HCT116 (cell line): Measurements from ENCODE around the gene TSPAN3. TPM values are rescaled to one million over a fixed set of nuclear protein-coding genes. Genes with fewer than 3 reads are reported as not detected.

Experiments
- ATAC-seq: fragments of 200-7000 bp; cut with Tn5 transposase; 2 replicates; pipeline ENCODE4 v1.9.1; 2020; ENCODE audit warnings: mild to moderate bottlenecking, moderate library complexity
- BruUV-seq: library from RNA; stranded (reverse); fragments of 400-500 nt; replicated peaks from 2 replicates; lab custom pipeline; 2021; lab: Mats Ljungman, UMichigan
- CTCF ChIA-PET: fragments of 300-600 bp; sonication (Branson Sonifier 250); formaldehyde crosslinking; loops from one replicate; lab custom pipeline; 2021; ENCODE audit warnings: antibody characterized with exemption; lab: Charles Lee
- POLR2A ChIA-PET: fragments of 300-600, 350-600 bp; sonication (Branson Sonifier 250); formaldehyde crosslinking; loops from one replicate; lab custom pipeline; 2021; ENCODE audit warnings: antibody characterized with exemption; lab: Charles Lee
- RAD21 ChIA-PET, 2 experiments: fragments of 300-600 bp; sonication (Branson Sonifier 250); formaldehyde crosslinking; loops; one replicate each; lab custom pipeline; 2023; ENCODE audit warnings: low total read pairs in 2 of 2; ENCODE audit not compliant: uncharacterized antibody in 2 of 2, unreplicated experiment in 2 of 2, low non-redundant PET in 1 of 2; lab: Charles Lee
- DNase-seq: peaks from one replicate; pipeline ENCODE4 v3.0.0-alpha.2; 2010; ENCODE audit warnings: low read depth, low spot score
- H2AFZ ChIP-seq: fragments of 200-600 bp; shearing (Covaris generic), sonication (generic); 2 replicates; pipeline ENCODE4 v1.6.1; 2017; ENCODE audit warnings: low read depth, mixed run types, mixed read lengths, antibody characterized with exemption, low read length; ENCODE audit not compliant: poor library complexity, severe bottlenecking
- H3K27ac ChIP-seq: 2 replicates; pipeline ENCODE4 v1.5.1; 2012; ENCODE audit warnings: low read depth, low read length
- H3K27me3 ChIP-seq: fragments of 200-600 bp; sonication (generic); 2 replicates; pipeline ENCODE4 v1.6.1; 2016; ENCODE audit warnings: mixed run types, low read length, mixed read lengths; ENCODE audit not compliant: insufficient read depth
- H3K36me3 ChIP-seq, 2 experiments: fragments of 200-500 bp in 1 of 2; fragments of 200-600 bp in 1 of 2; sonication (Bioruptor generic) in 1 of 2; sonication (generic) in 1 of 2; 2 replicates each; pipeline versions ENCODE4 v1.5.1 to v1.6.1; 2014 to 2016; ENCODE audit warnings: low read length in 2 of 2, inconsistent platforms in 1 of 2, mixed read lengths in 1 of 2, mixed run types in 1 of 2; ENCODE audit not compliant: insufficient read depth in 2 of 2, control insufficient read depth in 1 of 2
- H3K4me1 ChIP-seq, 2 experiments: fragments of 200-600 bp in 1 of 2; sonication (generic) in 1 of 2; 2 replicates each; pipeline versions ENCODE4 v1.5.1 to v1.6.1; 2012 to 2017; ENCODE audit warnings: low read length in 2 of 2, inconsistent platforms in 1 of 2, mild to moderate bottlenecking in 1 of 2, mixed read lengths in 1 of 2, mixed run types in 1 of 2, moderate library complexity in 1 of 2; ENCODE audit not compliant: insufficient read depth in 2 of 2, control insufficient read depth in 1 of 2
- H3K4me2 ChIP-seq: fragments of 200-600 bp; sonication (generic); 2 replicates; pipeline ENCODE4 v1.6.1; 2017; ENCODE audit warnings: mixed run types, low read length, mixed read lengths
- H3K4me3 ChIP-seq, 2 experiments: fragments of 200-600 bp in 1 of 2; sonication (generic) in 1 of 2; replicated peaks in 1 of 2; 2 replicates each; pipeline ENCODE4 v1.5.1; 2011 to 2016; ENCODE audit warnings: low read length in 2 of 2, control low read depth in 1 of 2, low read depth in 1 of 2, mild to moderate bottlenecking in 1 of 2, mixed read lengths in 1 of 2, mixed run types in 1 of 2
- H3K79me2 ChIP-seq: fragments of 200-600 bp; sonication (generic); 2 replicates; pipeline ENCODE4 v1.6.1; 2017; ENCODE audit warnings: mild to moderate bottlenecking, mixed run types, low read length, moderate library complexity, mixed read lengths; ENCODE audit not compliant: insufficient read depth
- H3K9ac ChIP-seq: fragments of 200-600 bp; sonication (generic); 2 replicates; pipeline ENCODE4 v1.6.1; 2016; ENCODE audit warnings: low read length, mixed read lengths
- H3K9me2 ChIP-seq: fragments of 200-600 bp; sonication (generic), shearing (Covaris generic); 2 replicates; pipeline ENCODE4 v1.6.1; 2017; ENCODE audit warnings: mixed run types, mild to moderate bottlenecking, moderate library complexity; ENCODE audit not compliant: insufficient read depth
- H3K9me3 ChIP-seq, 2 experiments: fragments of 200-500 bp in 1 of 2; fragments of 200-600 bp in 1 of 2; sonication (Bioruptor generic) in 1 of 2; sonication (generic) in 1 of 2; 2 replicates each; pipeline ENCODE4 v1.6.1; 2014 to 2017; ENCODE audit warnings: low read length in 2 of 2, mixed read lengths in 2 of 2, inconsistent platforms in 1 of 2, low read depth in 1 of 2, mild to moderate bottlenecking in 1 of 2, mixed run types in 1 of 2, moderate library complexity in 1 of 2; ENCODE audit not compliant: control insufficient read depth in 1 of 2, insufficient read depth in 1 of 2
- H4K20me1 ChIP-seq: fragments of 200-600 bp; sonication (generic), shearing (Covaris generic); 2 replicates; pipeline ENCODE4 v1.6.1; 2017; ENCODE audit warnings: mixed run types, mild to moderate bottlenecking, moderate library complexity; ENCODE audit not compliant: insufficient read depth
- ATF3 ChIP-seq: IDR thresholded peaks from 2 replicates; pipeline ENCODE4 v1.6.1; 2012
- CBX3 ChIP-seq: IDR thresholded peaks from 2 replicates; pipeline ENCODE4 v1.6.1; 2012; ENCODE audit warnings: low read depth
- CEBPB ChIP-seq: IDR thresholded peaks from 2 replicates; pipeline ENCODE4 v1.6.1; 2012; ENCODE audit warnings: low read depth
- CTCF ChIP-seq, 3 experiments: fragments of 200-600 bp in 1 of 3; sonication (generic) in 1 of 3; IDR thresholded peaks in 2 of 3; conservative IDR thresholded peaks in 1 of 3; 2 replicates each; pipeline ENCODE4 v1.5.1; 2012 to 2017; ENCODE audit warnings: low read depth in 2 of 3, low read length in 2 of 3, antibody characterized with exemption in 1 of 3, borderline replicate concordance in 1 of 3, control low read depth in 1 of 3, mild to moderate bottlenecking in 1 of 3, mixed read lengths in 1 of 3, mixed run types in 1 of 3, moderate library complexity in 1 of 3; ENCODE audit not compliant: insufficient read depth in 1 of 3
- EZH2 ChIP-seq: fragments of 200-600 bp; sonication (generic); IDR thresholded peaks from 2 replicates; pipeline ENCODE4 v1.6.1; 2017; ENCODE audit warnings: antibody characterized with exemption, mixed run types
- EZH2phosphoT487 ChIP-seq: fragments of 200-600 bp; IDR thresholded peaks from 2 replicates; pipeline ENCODE4 v1.6.1; 2018; ENCODE audit warnings: antibody characterized with exemption, borderline replicate concordance
- JUND ChIP-seq: IDR thresholded peaks from 2 replicates; pipeline ENCODE4 v1.6.1; 2012
- POLR2A ChIP-seq: IDR thresholded peaks from 2 replicates; pipeline ENCODE4 v1.7.0; 2011; ENCODE audit warnings: borderline replicate concordance; ENCODE audit not compliant: insufficient read depth, insufficient read length; ENCODE audit errors: extremely low read depth
- POLR2AphosphoS5 ChIP-seq: IDR thresholded peaks from 2 replicates; pipeline ENCODE4 v1.6.1; 2011; ENCODE audit warnings: mild to moderate bottlenecking, low read depth, low read length, moderate library complexity
- RAD21 ChIP-seq: IDR thresholded peaks from 2 replicates; pipeline ENCODE4 v1.6.1; 2012; ENCODE audit warnings: low read depth, mild to moderate bottlenecking
- REST ChIP-seq: IDR thresholded peaks from 2 replicates; pipeline ENCODE4 v1.6.1; 2012; ENCODE audit warnings: low read depth
- SIN3A ChIP-seq: IDR thresholded peaks from 2 replicates; pipeline ENCODE4 v1.6.1; 2012; ENCODE audit warnings: low read depth
- SRF ChIP-seq: IDR thresholded peaks from 2 replicates; pipeline ENCODE4 v1.6.1; 2012; ENCODE audit warnings: low read depth
- TCF7L2 ChIP-seq: IDR thresholded peaks from 2 replicates; pipeline ENCODE4 v1.7.0; 2011; ENCODE audit warnings: borderline replicate concordance, inconsistent platforms; ENCODE audit not compliant: insufficient read depth, insufficient read length; ENCODE audit errors: extremely low read depth
- YY1 ChIP-seq: IDR thresholded peaks from 2 replicates; pipeline ENCODE4 v1.6.1; 2011; ENCODE audit warnings: low read length, low read depth, moderate library complexity, mild to moderate bottlenecking; ENCODE audit not compliant: insufficient replicate concordance; ENCODE audit errors: extremely low read depth
- ZFX ChIP-seq: fragments of 450-650 bp; IDR thresholded peaks from 2 replicates; pipeline ENCODE4 v1.6.1; 2017
- ZNF274 ChIP-seq: fragments of 200-500 bp; sonication (Bioruptor generic); IDR thresholded peaks from 2 replicates; pipeline ENCODE4 v1.6.1; 2014; ENCODE audit warnings: mild to moderate bottlenecking, low read depth, low read length, inconsistent platforms
- intact Hi-C: fragments of 100-400 bp; cut with micrococcal nuclease; formaldehyde crosslinking; loops from 2 replicates; pipeline ENCODE4 v1.10.0; 2022
- total RNA-seq: library from RNA; stranded (reverse); gene quantifications from one replicate; pipeline ENCODE4 v1.2.1, GENCODE V29; 2021; ENCODE audit not compliant: unreplicated experiment

The TSPAN3 gene
- total RNA-seq, 1 experiment from 2014 or later = 140 TPM

GRCh38 chr15:77104155-77104554 is 33.2 kb upstream of the TSPAN3 start:
- no peak for ATAC-seq
- Histone ChIP-seq H4K20me1 (no peaks in the 10 kb centered on the region), H3K9me3 (peaks cover 0 to 3% of the 10 kb centered on the region in 2 experiments; a peak in 1 of 4 replicates), H3K36me3 (no peaks in the 10 kb centered on the region), H3K4me3 (no peak overlapping the region), H3K9me2 (no peaks in the 10 kb centered on the region), H3K9ac (no peak overlapping the region), H3K27me3 (no peaks in the 10 kb centered on the region), H3K4me1 (no peaks in the 10 kb centered on the region; a peak in 1 of 4 replicates), H3K4me2 (no peak overlapping the region), H2AFZ (no peak overlapping the region), H3K79me2 (no peaks in the 10 kb centered on the region), H3K27ac (no peak overlapping the region)
- CTCF ChIA-PET = interaction anchor here (0.7 to 1.4 kb wide), 2 partner anchors 26 to 439 kb away, joined by 3 to 5 read pairs; no protein-coding TSS in a partner anchor
- DNase-seq = no peak
- TF ChIP-seq ZNF274 (no peak), TCF7L2 (no peak), CTCF (IDR thresholded peaks at IDR 0.05 in 2 of 3, conservative IDR thresholded peaks at IDR 0.05 in 1 of 3; ENCODE audit: borderline replicate concordance in 1 of 3, insufficient read depth in 1 of 3, low read depth in 2 of 3, low read length in 2 of 3) (no peak), EZH2phosphoT487 (no peak), RAD21 (no peak), JUND (no peak), ATF3 (no peak), CBX3 (no peak), YY1 (no peak), SIN3A (no peak), EZH2 (no peak), REST (no peak), POLR2A (no peak), CEBPB (no peak), POLR2AphosphoS5 (no peak), SRF (no peak), ZFX (no peak)
- intact Hi-C loops = no loop called here
- POLR2A ChIA-PET = no interaction called here
- no TSS peak for BruUV-seq
- RAD21 ChIA-PET = no interaction called here
